SJCRH30 (cell line): ENCODE data around the gene DNAJC17. TPM values are rescaled to one million over a fixed set of nuclear protein-coding genes. Genes with fewer than 3 reads are reported as not detected.

ENCODE experiments used
- DNase-seq, 2 experiments: peaks; one replicate each; pipeline ENCODE4 v3.0.0-alpha.2; 2015 to 2020
- H3K27ac ChIP-seq: fragments of 250-450 bp; sonication (Bioruptor Pico); 2 replicates; pipeline ENCODE4 v1.5.1; 2020; ENCODE audit warnings: mild to moderate bottlenecking, moderate library complexity
- H3K27me3 ChIP-seq: fragments of 250-450 bp; sonication (Bioruptor Pico); 2 replicates; pipeline ENCODE4 v1.5.1; 2020; ENCODE audit warnings: mild to moderate bottlenecking, moderate library complexity
- H3K36me3 ChIP-seq: fragments of 250-450 bp; sonication (Bioruptor Pico); 2 replicates; pipeline ENCODE4 v1.5.1; 2020; ENCODE audit warnings: mild to moderate bottlenecking, moderate library complexity
- H3K4me1 ChIP-seq: fragments of 250-450 bp; sonication (Bioruptor Pico); 2 replicates; pipeline ENCODE4 v1.5.1; 2020; ENCODE audit warnings: mild to moderate bottlenecking, moderate library complexity
- H3K4me3 ChIP-seq: fragments of 250-450 bp; sonication (Bioruptor Pico); 2 replicates; pipeline ENCODE4 v1.5.1; 2020; ENCODE audit warnings: mild to moderate bottlenecking, moderate library complexity
- H3K9me3 ChIP-seq: fragments of 250-450 bp; sonication (Bioruptor Pico); replicated peaks from 2 replicates; pipeline ENCODE4 v1.5.1; 2020; ENCODE audit warnings: mild to moderate bottlenecking, moderate library complexity
- total RNA-seq: library from RNA; depleted of rRNA; stranded (reverse); fragments of >200 nt; shearing (Covaris generic); gene quantifications from 2 replicates; pipeline ENCODE4 v1.2.3, GENCODE V29; 2014

Gene DNAJC17
- total RNA-seq, 1 experiment from 2014 or later, result 43.5 TPM

- Histone ChIP-seq H3K4me1 (peaks cover 38% of the 10 kb centered on the region), H3K9me3 (no peaks in the 10 kb centered on the region), H3K36me3 (peaks cover 2% of the 10 kb centered on the region; the same call in 1 of the 2 replicates), H3K27me3 (no peaks in the 10 kb centered on the region), H3K4me3 (peak within 1 kb of the TSS; percentile 28), H3K27ac (peak within 1 kb of the TSS; percentile 43)
- peak; percentile 74 to 76 for DNase-seq
Measured at GRCh38 chr15:40769274-40770146, 37.8 kb downstream of the DNAJC17 start, which contains the start of gene C15orf62. C15orf62 (plus strand) TSS chr15:40769980; CDS start chr15:40770496, 516 bp downstream.

GRCh38 chr15:40768521-40769273, 38.6 kb downstream of the DNAJC17 start:
- Histone ChIP-seq H3K4me3 (peak overlapping the region; percentile 28), H3K27ac (peak overlapping the region; percentile 43), H3K27me3 (no peaks in the 10 kb centered on the region), H3K4me1 (peaks cover 38% of the 10 kb centered on the region), H3K9me3 (no peaks in the 10 kb centered on the region), H3K36me3 (0 out of 2 replicates have a peak, but pooled peaks cover 2% of the 10 kb centered on the region)
- no peak for DNase-seq

- Histone ChIP-seq H3K9me3 (no peaks in the 10 kb centered on the region), H3K27me3 (no peaks in the 10 kb centered on the region), H3K4me3 (no peak overlapping the region), H3K36me3 (no peaks in the 10 kb centered on the region), H3K27ac (no peak overlapping the region), H3K4me1 (peaks cover 38% of the 10 kb centered on the region)
- DNase-seq, result no peak
Measured at GRCh38 chr15:40767838-40768500, 39.3 kb downstream of the DNAJC17 start.

GRCh38 chr15:40766906-40767837, 40.1 kb downstream of the DNAJC17 start:
- H3K4me1 ChIP-seq, result peaks cover 44% of the 10 kb centered on the region
- DNase-seq, result no peak
- no peaks in the 10 kb centered on the region for H3K36me3 ChIP-seq
- no peaks in the 10 kb centered on the region for H3K9me3 ChIP-seq
- H3K4me3 ChIP-seq, result no peak overlapping the region
- H3K27me3 ChIP-seq, result no peaks in the 10 kb centered on the region
- H3K27ac ChIP-seq, result no peak overlapping the region

GRCh38 chr15:40766194-40766815, 41.0 kb downstream of the DNAJC17 start:
- DNase-seq, result no peak
- Histone ChIP-seq H3K9me3 (no peaks in the 10 kb centered on the region), H3K4me3 (no peak overlapping the region), H3K36me3 (no peaks in the 10 kb centered on the region), H3K4me1 (peaks cover 44% of the 10 kb centered on the region), H3K27me3 (no peaks in the 10 kb centered on the region), H3K27ac (no peak overlapping the region)

- Histone ChIP-seq H3K9me3 (no peaks in the 10 kb centered on the region), H3K36me3 (no peaks in the 10 kb centered on the region), H3K4me1 (peaks cover 41% of the 10 kb centered on the region), H3K27ac (no peak overlapping the region), H3K27me3 (no peaks in the 10 kb centered on the region), H3K4me3 (no peak overlapping the region)
- DNase-seq, result no peak
Measured at GRCh38 chr15:40764629-40765103, 42.6 kb downstream of the DNAJC17 start.

- H3K4me1 ChIP-seq, result peaks cover 39% of the 10 kb centered on the region
- H3K27ac ChIP-seq, result no peak within 1 kb of the TSS
- H3K36me3 ChIP-seq, result no peaks in the 10 kb centered on the region
- H3K9me3 ChIP-seq, result no peaks in the 10 kb centered on the region
- no peak within 1 kb of the TSS for H3K4me3 ChIP-seq
- no peaks in the 10 kb centered on the region for H3K27me3 ChIP-seq
- no peak for DNase-seq
Measured at GRCh38 chr15:40763801-40764628, 43.3 kb downstream of the DNAJC17 start, which contains the start of gene GCHFR. GCHFR (plus strand) TSS chr15:40764068; CDS start chr15:40764181, 113 bp downstream.

- no peak overlapping the region for H3K27ac ChIP-seq
Measured at GRCh38 chr15:40762919-40763800, 44.1 kb downstream of the DNAJC17 start.

GRCh38 chr15:40759961-40760360, 47.3 kb downstream of the DNAJC17 start:
- H3K4me1 ChIP-seq, result peaks cover 36% of the 10 kb centered on the region
- no peaks in the 10 kb centered on the region for H3K36me3 ChIP-seq
- H3K27ac ChIP-seq, result 0 out of 2 replicates have a peak overlapping the region, but pooled peaks have one; percentile 9
- no peaks in the 10 kb centered on the region for H3K27me3 ChIP-seq
- H3K4me3 ChIP-seq, result no peak overlapping the region
- H3K9me3 ChIP-seq, result no peaks in the 10 kb centered on the region
- DNase-seq, result no peak

More at GRCh38 chr15:40762919-40763800, 44.1 kb downstream of the DNAJC17 start:
- Histone ChIP-seq H3K36me3 (no peaks in the 10 kb centered on the region), H3K9me3 (no peaks in the 10 kb centered on the region), H3K27me3 (no peaks in the 10 kb centered on the region), H3K4me1 (peaks cover 31% of the 10 kb centered on the region), H3K4me3 (no peak overlapping the region)
- peak; percentile 81 to 83 for DNase-seq

- Histone ChIP-seq H3K36me3 (peaks cover 7% of the 10 kb centered on the region; the same call in 1 of the 2 replicates), H3K9me3 (no peaks in the 10 kb centered on the region), H3K4me1 (peaks cover 30% of the 10 kb centered on the region), H3K27me3 (no peaks in the 10 kb centered on the region), H3K27ac (peak overlapping the region; percentile 36; the same call in 1 of the 2 replicates), H3K4me3 (no peak overlapping the region)
- peak; percentile 85 to 89 for DNase-seq
Measured at GRCh38 chr15:40756938-40757337, 50.3 kb downstream of the DNAJC17 start.

- peak; percentile 49 to 54 for DNase-seq
- peaks cover 29% of the 10 kb centered on the region for H3K4me1 ChIP-seq
- peak overlapping the region; percentile 85 for H3K4me3 ChIP-seq
- no peaks in the 10 kb centered on the region for H3K27me3 ChIP-seq
- H3K36me3 ChIP-seq, result peaks cover 11% of the 10 kb centered on the region; the same call in 1 of the 2 replicates
- no peaks in the 10 kb centered on the region for H3K9me3 ChIP-seq
- H3K27ac ChIP-seq, result peak overlapping the region; percentile 98
Measured at GRCh38 chr15:40755812-40756208, 51.5 kb downstream of the DNAJC17 start.
